HCT116 (cell line): ENCODE results near the gene TMEM182. TPM values are rescaled to one million over a fixed set of nuclear protein-coding genes. Genes with fewer than 3 reads are reported as not detected.

Experiments used
- ATAC-seq: fragments of 200-7000 bp; cut with Tn5 transposase; 2 replicates; pipeline ENCODE4 v1.9.1; 2020; ENCODE audit warnings: mild to moderate bottlenecking, moderate library complexity
- BruUV-seq: library from RNA; stranded (reverse); fragments of 400-500 nt; replicated peaks from 2 replicates; lab custom pipeline; 2021; lab: Mats Ljungman, UMichigan
- CTCF ChIA-PET: fragments of 300-600 bp; sonication (Branson Sonifier 250); formaldehyde crosslinking; loops from one replicate; lab custom pipeline; 2021; ENCODE audit warnings: antibody characterized with exemption; lab: Charles Lee
- POLR2A ChIA-PET: fragments of 300-600, 350-600 bp; sonication (Branson Sonifier 250); formaldehyde crosslinking; loops from one replicate; lab custom pipeline; 2021; ENCODE audit warnings: antibody characterized with exemption; lab: Charles Lee
- RAD21 ChIA-PET, 2 experiments: fragments of 300-600 bp; sonication (Branson Sonifier 250); formaldehyde crosslinking; loops; one replicate each; lab custom pipeline; 2023; ENCODE audit warnings: low total read pairs in 2 of 2; ENCODE audit not compliant: uncharacterized antibody in 2 of 2, unreplicated experiment in 2 of 2, low non-redundant PET in 1 of 2; lab: Charles Lee
- DNase-seq: peaks from one replicate; pipeline ENCODE4 v3.0.0-alpha.2; 2010; ENCODE audit warnings: low read depth, low spot score
- H2AFZ ChIP-seq: fragments of 200-600 bp; shearing (Covaris generic), sonication (generic); 2 replicates; pipeline ENCODE4 v1.6.1; 2017; ENCODE audit warnings: low read depth, mixed run types, mixed read lengths, antibody characterized with exemption, low read length; ENCODE audit not compliant: poor library complexity, severe bottlenecking
- H3K27ac ChIP-seq: 2 replicates; pipeline ENCODE4 v1.5.1; 2012; ENCODE audit warnings: low read depth, low read length
- H3K27me3 ChIP-seq: fragments of 200-600 bp; sonication (generic); 2 replicates; pipeline ENCODE4 v1.6.1; 2016; ENCODE audit warnings: mixed run types, low read length, mixed read lengths; ENCODE audit not compliant: insufficient read depth
- H3K36me3 ChIP-seq, 2 experiments: fragments of 200-500 bp in 1 of 2; fragments of 200-600 bp in 1 of 2; sonication (Bioruptor generic) in 1 of 2; sonication (generic) in 1 of 2; 2 replicates each; pipeline versions ENCODE4 v1.5.1 to v1.6.1; 2014 to 2016; ENCODE audit warnings: low read length in 2 of 2, inconsistent platforms in 1 of 2, mixed read lengths in 1 of 2, mixed run types in 1 of 2; ENCODE audit not compliant: insufficient read depth in 2 of 2, control insufficient read depth in 1 of 2
- H3K4me1 ChIP-seq, 2 experiments: fragments of 200-600 bp in 1 of 2; sonication (generic) in 1 of 2; 2 replicates each; pipeline versions ENCODE4 v1.5.1 to v1.6.1; 2012 to 2017; ENCODE audit warnings: low read length in 2 of 2, inconsistent platforms in 1 of 2, mild to moderate bottlenecking in 1 of 2, mixed read lengths in 1 of 2, mixed run types in 1 of 2, moderate library complexity in 1 of 2; ENCODE audit not compliant: insufficient read depth in 2 of 2, control insufficient read depth in 1 of 2
- H3K4me2 ChIP-seq: fragments of 200-600 bp; sonication (generic); 2 replicates; pipeline ENCODE4 v1.6.1; 2017; ENCODE audit warnings: mixed run types, low read length, mixed read lengths
- H3K4me3 ChIP-seq, 2 experiments: fragments of 200-600 bp in 1 of 2; sonication (generic) in 1 of 2; replicated peaks in 1 of 2; 2 replicates each; pipeline ENCODE4 v1.5.1; 2011 to 2016; ENCODE audit warnings: low read length in 2 of 2, control low read depth in 1 of 2, low read depth in 1 of 2, mild to moderate bottlenecking in 1 of 2, mixed read lengths in 1 of 2, mixed run types in 1 of 2
- H3K79me2 ChIP-seq: fragments of 200-600 bp; sonication (generic); 2 replicates; pipeline ENCODE4 v1.6.1; 2017; ENCODE audit warnings: mild to moderate bottlenecking, mixed run types, low read length, moderate library complexity, mixed read lengths; ENCODE audit not compliant: insufficient read depth
- H3K9ac ChIP-seq: fragments of 200-600 bp; sonication (generic); 2 replicates; pipeline ENCODE4 v1.6.1; 2016; ENCODE audit warnings: low read length, mixed read lengths
- H3K9me2 ChIP-seq: fragments of 200-600 bp; sonication (generic), shearing (Covaris generic); 2 replicates; pipeline ENCODE4 v1.6.1; 2017; ENCODE audit warnings: mixed run types, mild to moderate bottlenecking, moderate library complexity; ENCODE audit not compliant: insufficient read depth
- H3K9me3 ChIP-seq, 2 experiments: fragments of 200-500 bp in 1 of 2; fragments of 200-600 bp in 1 of 2; sonication (Bioruptor generic) in 1 of 2; sonication (generic) in 1 of 2; 2 replicates each; pipeline ENCODE4 v1.6.1; 2014 to 2017; ENCODE audit warnings: low read length in 2 of 2, mixed read lengths in 2 of 2, inconsistent platforms in 1 of 2, low read depth in 1 of 2, mild to moderate bottlenecking in 1 of 2, mixed run types in 1 of 2, moderate library complexity in 1 of 2; ENCODE audit not compliant: control insufficient read depth in 1 of 2, insufficient read depth in 1 of 2
- H4K20me1 ChIP-seq: fragments of 200-600 bp; sonication (generic), shearing (Covaris generic); 2 replicates; pipeline ENCODE4 v1.6.1; 2017; ENCODE audit warnings: mixed run types, mild to moderate bottlenecking, moderate library complexity; ENCODE audit not compliant: insufficient read depth
- ATF3 ChIP-seq: IDR thresholded peaks from 2 replicates; pipeline ENCODE4 v1.6.1; 2012
- CBX3 ChIP-seq: IDR thresholded peaks from 2 replicates; pipeline ENCODE4 v1.6.1; 2012; ENCODE audit warnings: low read depth
- CEBPB ChIP-seq: IDR thresholded peaks from 2 replicates; pipeline ENCODE4 v1.6.1; 2012; ENCODE audit warnings: low read depth
- CTCF ChIP-seq, 3 experiments: fragments of 200-600 bp in 1 of 3; sonication (generic) in 1 of 3; IDR thresholded peaks in 2 of 3; conservative IDR thresholded peaks in 1 of 3; 2 replicates each; pipeline ENCODE4 v1.5.1; 2012 to 2017; ENCODE audit warnings: low read depth in 2 of 3, low read length in 2 of 3, antibody characterized with exemption in 1 of 3, borderline replicate concordance in 1 of 3, control low read depth in 1 of 3, mild to moderate bottlenecking in 1 of 3, mixed read lengths in 1 of 3, mixed run types in 1 of 3, moderate library complexity in 1 of 3; ENCODE audit not compliant: insufficient read depth in 1 of 3
- EGR1 ChIP-seq: IDR thresholded peaks from 2 replicates; pipeline ENCODE4 v1.6.1; 2012; ENCODE audit warnings: low read depth
- ELF1 ChIP-seq: IDR thresholded peaks from 2 replicates; pipeline ENCODE4 v1.6.1; 2012; ENCODE audit warnings: low read depth, borderline replicate concordance
- EZH2 ChIP-seq: fragments of 200-600 bp; sonication (generic); IDR thresholded peaks from 2 replicates; pipeline ENCODE4 v1.6.1; 2017; ENCODE audit warnings: antibody characterized with exemption, mixed run types
- EZH2phosphoT487 ChIP-seq: fragments of 200-600 bp; IDR thresholded peaks from 2 replicates; pipeline ENCODE4 v1.6.1; 2018; ENCODE audit warnings: antibody characterized with exemption, borderline replicate concordance
- FOSL1 ChIP-seq: IDR thresholded peaks from 2 replicates; pipeline ENCODE4 v1.6.1; 2012; ENCODE audit warnings: low read depth
- JUND ChIP-seq: IDR thresholded peaks from 2 replicates; pipeline ENCODE4 v1.6.1; 2012
- POLR2A ChIP-seq: IDR thresholded peaks from 2 replicates; pipeline ENCODE4 v1.7.0; 2011; ENCODE audit warnings: borderline replicate concordance; ENCODE audit not compliant: insufficient read depth, insufficient read length; ENCODE audit errors: extremely low read depth
- RAD21 ChIP-seq: IDR thresholded peaks from 2 replicates; pipeline ENCODE4 v1.6.1; 2012; ENCODE audit warnings: low read depth, mild to moderate bottlenecking
- SIN3A ChIP-seq: IDR thresholded peaks from 2 replicates; pipeline ENCODE4 v1.6.1; 2012; ENCODE audit warnings: low read depth
- SRF ChIP-seq: IDR thresholded peaks from 2 replicates; pipeline ENCODE4 v1.6.1; 2012; ENCODE audit warnings: low read depth
- TCF7L2 ChIP-seq: IDR thresholded peaks from 2 replicates; pipeline ENCODE4 v1.7.0; 2011; ENCODE audit warnings: borderline replicate concordance, inconsistent platforms; ENCODE audit not compliant: insufficient read depth, insufficient read length; ENCODE audit errors: extremely low read depth
- YY1 ChIP-seq: IDR thresholded peaks from 2 replicates; pipeline ENCODE4 v1.6.1; 2011; ENCODE audit warnings: low read length, low read depth, moderate library complexity, mild to moderate bottlenecking; ENCODE audit not compliant: insufficient replicate concordance; ENCODE audit errors: extremely low read depth
- ZBTB33 ChIP-seq: IDR thresholded peaks from 2 replicates; pipeline ENCODE4 v1.6.1; 2011; ENCODE audit warnings: mild to moderate bottlenecking, low read length, moderate library complexity; ENCODE audit not compliant: insufficient replicate concordance; ENCODE audit errors: extremely low read depth
- ZFX ChIP-seq: fragments of 450-650 bp; IDR thresholded peaks from 2 replicates; pipeline ENCODE4 v1.6.1; 2017
- ZNF274 ChIP-seq: fragments of 200-500 bp; sonication (Bioruptor generic); IDR thresholded peaks from 2 replicates; pipeline ENCODE4 v1.6.1; 2014; ENCODE audit warnings: mild to moderate bottlenecking, low read depth, low read length, inconsistent platforms
- intact Hi-C: fragments of 100-400 bp; cut with micrococcal nuclease; formaldehyde crosslinking; loops from 2 replicates; pipeline ENCODE4 v1.10.0; 2022
- total RNA-seq: library from RNA; stranded (reverse); gene quantifications from one replicate; pipeline ENCODE4 v1.2.1, GENCODE V29; 2021; ENCODE audit not compliant: unreplicated experiment

Gene TMEM182
- total RNA-seq, 1 experiment from 2014 or later, result 8.4 TPM

- no peaks in the 10 kb centered on the region for H3K79me2 ChIP-seq
- 0 out of 2 replicates have a peak, but pooled peaks cover 3% of the 10 kb centered on the region for H3K27me3 ChIP-seq
- no peaks in the 10 kb centered on the region for H3K4me1 ChIP-seq
- no peak overlapping the region for H3K9ac ChIP-seq
- no peaks in the 10 kb centered on the region for H3K9me3 ChIP-seq
- no TSS peak for BruUV-seq
- H2AFZ ChIP-seq, result no peak overlapping the region
- H3K9me2 ChIP-seq, result no peaks in the 10 kb centered on the region
- no peak overlapping the region for H3K4me2 ChIP-seq
- H3K27ac ChIP-seq, result no peak overlapping the region
- RAD21 ChIA-PET, result no interaction called here
- no peak for ATAC-seq
- intact Hi-C loops, result no loop called here
- CTCF ChIA-PET, result no interaction called here
- H3K4me3 ChIP-seq, result no peak overlapping the region
- no peak for DNase-seq
- TF ChIP-seq SIN3A (no peak), CBX3 (no peak), POLR2A (no peak)
- H3K36me3 ChIP-seq, result no peaks in the 10 kb centered on the region
- POLR2A ChIA-PET, result no interaction called here
- no peaks in the 10 kb centered on the region for H4K20me1 ChIP-seq
These were observed 89.1 kb downstream of the TMEM182 start for GRCh38 chr2:102850888-102851287.

GRCh38 chr2:102852867-102853266 is 91.0 kb downstream of the TMEM182 start:
- H3K79me2 ChIP-seq, result no peaks in the 10 kb centered on the region
- H3K27ac ChIP-seq, result no peak overlapping the region
- POLR2A ChIA-PET, result no interaction called here
- intact Hi-C loops, result no loop called here
- H3K9me3 ChIP-seq, result no peaks in the 10 kb centered on the region
- H3K9ac ChIP-seq, result no peak overlapping the region
- H3K36me3 ChIP-seq, result no peaks in the 10 kb centered on the region
- H3K4me2 ChIP-seq, result no peak overlapping the region
- DNase-seq, result no peak
- H3K4me1 ChIP-seq, result no peaks in the 10 kb centered on the region
- CTCF ChIA-PET, result interaction anchor here (1.3 to 1.6 kb wide), 2 partner anchors 12 to 13 kb away, joined by 3 read pairs; no protein-coding TSS in a partner anchor
- RAD21 ChIA-PET, result no interaction called here
- no peaks in the 10 kb centered on the region for H3K9me2 ChIP-seq
- H2AFZ ChIP-seq, result no peak overlapping the region
- H3K4me3 ChIP-seq, result no peak overlapping the region
- no peak for ATAC-seq
- BruUV-seq, result no TSS peak
- TF ChIP-seq CBX3 (no peak), ELF1 (no peak), ATF3 (no peak), ZBTB33 (no peak), EZH2phosphoT487 (no peak), CEBPB (no peak), ZNF274 (no peak), SRF (no peak), ZFX (no peak), TCF7L2 (no peak), YY1 (no peak), FOSL1 (no peak), SIN3A (no peak), JUND (no peak), CTCF (IDR thresholded peaks at IDR 0.05 in 2 of 3, conservative IDR thresholded peaks at IDR 0.05 in 1 of 3; ENCODE audit: borderline replicate concordance in 1 of 3, insufficient read depth in 1 of 3, low read depth in 2 of 3, low read length in 2 of 3) (no peak), EGR1 (no peak), RAD21 (no peak), EZH2 (no peak)
- H4K20me1 ChIP-seq, result no peaks in the 10 kb centered on the region
- 0 out of 2 replicates have a peak, but pooled peaks cover 3% of the 10 kb centered on the region for H3K27me3 ChIP-seq
